GM18508 (cell line): Measurements from ENCODE around the gene JAK1.
"Not testable (repeated sequence)": the region's sequence is repeated elsewhere in the genome, so short reads cannot be mapped to it uniquely, and the experiment has no call there.

Experiments used
- ATAC-seq: cut with Tn5 transposase; IDR thresholded peaks from one replicate; pipeline ENCODE4 v1.9.1; 2021; ENCODE audit warnings: moderate number of reproducible peaks; ENCODE audit not compliant: insufficient read depth, unreplicated experiment

Gene JAK1

DNA sequence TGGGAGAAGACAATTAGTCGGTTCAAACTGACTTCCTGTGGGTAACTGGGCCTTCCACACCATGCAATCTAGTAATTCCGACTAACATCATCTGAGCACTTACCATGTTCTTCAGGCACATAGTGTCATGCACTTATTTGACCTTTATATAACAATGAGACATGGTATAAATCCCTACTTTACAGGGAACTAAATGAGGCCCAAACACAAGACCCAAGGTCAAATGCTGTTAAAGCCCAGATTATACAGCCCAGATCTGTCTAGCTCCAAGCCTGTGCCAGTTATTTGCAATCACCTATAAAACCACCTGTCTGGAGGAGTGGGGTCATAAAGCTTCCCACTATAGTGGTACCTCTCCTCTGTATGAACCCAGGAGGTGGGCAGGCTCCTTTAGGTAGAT, 40.8 kb downstream of the JAK1 start:
- ATAC-seq: no peak

- ATAC-seq: no peak
Observed at GRCh38 chr1:64923294-64923718, 43.0 kb downstream of the JAK1 start.

GRCh38 chr1:64922336-64922735, 44.0 kb downstream of the JAK1 start:
- ATAC-seq: no peak

- ATAC-seq: no peak
Observed at GRCh38 chr1:64921771-64922170, 44.6 kb downstream of the JAK1 start.

GRCh38 chr1:64920941-64921589, 45.3 kb downstream of the JAK1 start:
- no peak for ATAC-seq

- ATAC-seq: not testable (repeated sequence)
Observed at GRCh38 chr1:64919120-64919519, 47.2 kb downstream of the JAK1 start.

GRCh38 chr1:64917907-64918306, 48.4 kb downstream of the JAK1 start:
- ATAC-seq: no peak

- no peak for ATAC-seq
Observed at GRCh38 chr1:64917328-64917861, 49.0 kb downstream of the JAK1 start.

- ATAC-seq: no peak
Observed at GRCh38 chr1:64915381-64916274, 50.7 kb downstream of the JAK1 start.

- no peak for ATAC-seq
Observed at GRCh38 chr1:64913361-64914015, 52.9 kb downstream of the JAK1 start.

DNA sequence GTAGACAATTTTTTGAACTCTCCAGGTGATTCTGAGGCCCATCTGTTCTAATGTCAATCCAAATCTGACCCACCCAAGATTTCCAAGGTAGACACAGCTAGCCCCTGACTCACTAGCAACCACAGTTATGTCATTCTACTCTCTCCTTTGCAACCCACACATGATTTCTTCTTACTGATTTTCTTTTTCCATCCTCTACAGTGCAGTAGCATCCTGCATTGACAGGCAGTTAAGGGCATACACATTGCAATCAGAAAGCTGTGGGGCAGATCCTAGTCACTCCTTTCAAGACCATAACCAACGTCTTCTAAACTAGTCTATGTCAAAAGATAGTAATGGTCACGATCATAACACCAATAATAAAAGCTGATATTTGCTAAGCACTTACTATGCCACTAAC, 54.2 kb downstream of the JAK1 start:
- no peak for ATAC-seq

GRCh38 chr1:64911326-64911725, 55.0 kb downstream of the JAK1 start:
- no peak for ATAC-seq

DNA sequence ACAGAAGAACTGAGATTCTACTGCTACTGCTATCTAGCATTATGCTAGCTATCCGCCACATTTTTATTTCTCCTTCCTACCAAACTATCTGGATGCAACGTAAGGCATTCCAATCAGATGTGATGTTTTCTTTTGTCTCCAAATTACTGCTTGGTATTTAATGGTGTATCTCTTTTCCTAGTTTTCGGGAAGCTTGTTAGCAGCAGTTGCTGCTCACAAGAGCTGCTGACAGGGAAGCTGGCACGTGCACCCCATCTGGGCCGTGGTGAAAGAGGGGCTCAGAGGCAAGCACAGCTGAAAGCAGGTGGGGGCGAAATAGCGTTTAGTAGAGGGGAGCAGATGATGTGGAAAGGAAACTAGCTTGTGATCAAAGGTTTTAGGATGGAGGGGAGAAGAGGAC, 57.3 kb downstream of the JAK1 start:
- ATAC-seq: no peak

- no peak for ATAC-seq
Observed at GRCh38 chr1:64908575-64908974, 57.8 kb downstream of the JAK1 start.

- ATAC-seq: no peak
Observed at GRCh38 chr1:64906447-64906846, 59.9 kb downstream of the JAK1 start.

DNA sequence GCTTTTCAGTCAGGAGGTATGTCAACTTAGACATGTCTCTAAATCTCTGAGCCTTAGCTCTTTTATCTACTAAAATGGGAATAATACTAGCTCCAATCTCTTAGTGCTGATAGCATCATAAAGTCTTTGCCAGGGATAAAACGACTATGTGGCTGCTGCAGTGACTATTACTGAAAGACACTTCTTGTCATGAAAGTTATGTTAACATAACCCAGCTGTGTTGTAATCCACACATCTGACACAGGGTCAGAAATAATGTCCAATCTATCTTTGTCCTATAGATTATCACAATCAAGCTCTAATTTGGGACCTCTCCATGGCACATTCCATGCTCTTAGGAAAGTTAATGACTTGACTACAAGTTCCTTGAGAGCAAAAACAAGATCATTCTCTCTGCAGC, 62.8 kb downstream of the JAK1 start:
- ATAC-seq: no peak

DNA sequence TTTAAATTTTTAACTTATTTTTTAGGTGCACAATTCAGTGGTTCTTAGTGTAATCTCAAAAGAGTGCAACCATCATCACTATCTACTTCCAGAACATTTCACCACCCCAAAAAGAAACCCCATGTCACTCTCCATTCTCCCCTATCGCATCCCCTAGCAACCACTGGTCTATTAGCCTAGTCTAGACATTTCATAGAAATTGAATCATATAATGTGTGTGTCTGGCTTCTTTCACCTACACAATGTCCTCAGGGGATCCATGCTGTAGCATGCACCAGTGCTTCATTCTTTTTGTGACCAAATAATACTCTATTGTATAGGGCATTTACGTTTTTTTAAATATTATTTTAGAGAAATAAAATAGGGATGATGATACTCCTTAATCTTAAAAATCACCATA, 64.7 kb downstream of the JAK1 start:
- no peak for ATAC-seq

- no peak for ATAC-seq
Observed at GRCh38 chr1:64900916-64901315, 65.4 kb downstream of the JAK1 start.

- no peak for ATAC-seq
Observed at GRCh38 chr1:64898107-64898861, 68.1 kb downstream of the JAK1 start.

DNA sequence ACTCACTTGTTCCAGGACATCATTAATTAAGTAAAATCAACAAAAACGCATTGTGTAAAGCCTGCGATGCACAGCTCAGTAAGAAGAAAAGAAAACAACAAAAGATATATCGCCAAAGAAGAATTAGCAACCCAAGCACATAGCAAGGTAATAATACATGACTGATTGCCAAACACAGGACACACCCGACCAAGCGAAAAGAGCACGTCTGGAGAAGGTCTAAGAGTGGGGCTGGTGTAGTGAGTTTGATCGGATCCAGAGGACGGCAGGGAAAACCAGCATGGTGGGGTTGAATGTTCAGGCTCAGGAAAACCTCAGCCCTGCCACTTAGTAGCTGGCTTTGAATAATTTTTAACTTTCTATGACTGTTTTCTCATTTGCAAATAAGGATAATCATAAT, 69.8 kb downstream of the JAK1 start:
- no peak for ATAC-seq
